Neural cell (in vitro differentiated cells): ENCODE measurements around the gene NFKBIL1.

Source experiments
- CTCF ChIP-seq: fragments of 450-650 bp; IDR thresholded peaks from 2 replicates; pipeline ENCODE4 v1.5.1; 2014; ENCODE audit warnings: antibody characterized with exemption, mild to moderate bottlenecking, moderate library complexity; ENCODE audit not compliant: poor library complexity, severe bottlenecking
- EP300 ChIP-seq: fragments of 450-650 bp; conservative IDR thresholded peaks from 2 replicates; pipeline ENCODE4 v1.6.1; 2014; ENCODE audit warnings: antibody characterized with exemption, mild to moderate bottlenecking, moderate library complexity; ENCODE audit not compliant: poor library complexity, severe bottlenecking
- EZH2 ChIP-seq: fragments of 200-600, 300-800 bp; shearing (Covaris generic), sonication (generic); IDR thresholded peaks from 2 replicates; pipeline ENCODE4 v1.6.1; 2014; ENCODE audit warnings: antibody characterized with exemption, low read length, borderline replicate concordance, mild to moderate bottlenecking; ENCODE audit not compliant: insufficient read depth, poor library complexity, severe bottlenecking
- MXI1 ChIP-seq: fragments of 450-650 bp; conservative IDR thresholded peaks from 2 replicates; pipeline ENCODE4 v1.6.1; 2014; ENCODE audit warnings: antibody characterized with exemption, mild to moderate bottlenecking; ENCODE audit not compliant: poor library complexity, severe bottlenecking
- POLR2AphosphoS5 ChIP-seq: IDR thresholded peaks from 2 replicates; pipeline ENCODE4 v1.6.1; 2012
- RAD21 ChIP-seq: fragments of 450-650 bp; conservative IDR thresholded peaks from 2 replicates; pipeline ENCODE4 v1.6.1; 2014; ENCODE audit warnings: antibody characterized with exemption, mild to moderate bottlenecking, moderate library complexity
- REST ChIP-seq: IDR thresholded peaks from 2 replicates; pipeline ENCODE4 v1.6.1; 2012; ENCODE audit warnings: borderline replicate concordance
- SMC3 ChIP-seq: fragments of 450-650 bp; conservative IDR thresholded peaks from 2 replicates; pipeline ENCODE4 v1.6.1; 2014; ENCODE audit warnings: antibody characterized with exemption, mild to moderate bottlenecking, moderate library complexity; ENCODE audit not compliant: poor library complexity
- TAF1 ChIP-seq: IDR thresholded peaks from 2 replicates; pipeline ENCODE4 v1.6.1; 2012; ENCODE audit warnings: low read depth

- TF ChIP-seq CTCF (no peak), EP300 (no peak), RAD21 (no peak), REST (no peak), SMC3 (no peak), POLR2AphosphoS5 (no peak), EZH2 (no peak), TAF1 (no peak), MXI1 (no peak)
Observed at GRCh38 chr6:31577579-31577966, 30.2 kb downstream of the NFKBIL1 start.
